ENCODE results near the gene HSPA5. TPM values are rescaled to one million over a fixed set of nuclear protein-coding genes. Genes with fewer than 3 reads are reported as not detected.
A peak's percentile ranks its signal among the peaks of the same experiment; 100 is the strongest.

The HSPA5 gene
- total RNA-seq, 1 experiment from 2014 or later = 438 TPM

- ChIA-PET CTCF (no interaction called here), RAD21 (ENCODE audit: low non-redundant PET in 1 of 2, low total read pairs in 2 of 2, uncharacterized antibody in 2 of 2, unreplicated experiment in 2 of 2) (no interaction called here), POLR2A (interaction anchor here (1.3 to 1.6 kb wide), 3 partner anchors 21 to 103 kb away, joined by 3 to 18 read pairs (median 4); partner anchors contain the start of gene GAPVD1)
- intact Hi-C loops (cut with micrococcal nuclease) = no loop called here
- DNase-seq (ENCODE audit: low read depth, low spot score) (no peak), ATAC-seq (no peak)
- TF ChIP-seq ZNF274 (IDR thresholded peaks at IDR 0.05; ENCODE audit: low read depth, low read length) = no peak
- no peak for TF ChIP-seq CEBPB (IDR thresholded peaks at IDR 0.05; ENCODE audit: low read depth)
- TF ChIP-seq POLR2A (IDR thresholded peaks at IDR 0.05; ENCODE audit: borderline replicate concordance, extremely low read depth, insufficient read depth, insufficient read length) = no peak
- no peak for TF ChIP-seq EGR1 (IDR thresholded peaks at IDR 0.05; ENCODE audit: low read depth)
- TF ChIP-seq, protein P1, sequence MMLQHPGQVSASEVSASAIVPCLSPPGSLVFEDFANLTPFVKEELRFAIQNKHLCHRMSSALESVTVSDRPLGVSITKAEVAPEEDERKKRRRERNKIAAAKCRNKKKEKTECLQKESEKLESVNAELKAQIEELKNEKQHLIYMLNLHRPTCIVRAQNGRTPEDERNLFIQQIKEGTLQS (IDR thresholded peaks at IDR 0.05) = no peak
- no peak for TF ChIP-seq CTCF (IDR thresholded peaks at IDR 0.05 in 2 of 3, conservative IDR thresholded peaks at IDR 0.05 in 1 of 3; ENCODE audit: borderline replicate concordance in 1 of 3, insufficient read depth in 1 of 3, low read depth in 2 of 3, low read length in 2 of 3)
- TF ChIP-seq TCF7L2 (IDR thresholded peaks at IDR 0.05; ENCODE audit: borderline replicate concordance, extremely low read depth, insufficient read depth, insufficient read length) = no peak
- TF ChIP-seq FOSL1 (IDR thresholded peaks at IDR 0.05; ENCODE audit: low read depth) = no peak
- no peak for TF ChIP-seq SP1 (IDR thresholded peaks at IDR 0.05; ENCODE audit: low read depth)
- TF ChIP-seq, protein P2, sequence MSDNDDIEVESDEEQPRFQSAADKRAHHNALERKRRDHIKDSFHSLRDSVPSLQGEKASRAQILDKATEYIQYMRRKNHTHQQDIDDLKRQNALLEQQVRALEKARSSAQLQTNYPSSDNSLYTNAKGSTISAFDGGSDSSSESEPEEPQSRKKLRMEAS (IDR thresholded peaks at IDR 0.05) = no peak
- no peak for TF ChIP-seq EZH2phosphoT487 (IDR thresholded peaks at IDR 0.05; ENCODE audit: borderline replicate concordance)
- TF ChIP-seq EZH2 (IDR thresholded peaks at IDR 0.05) = no peak
- TF ChIP-seq POLR2AphosphoS5 (IDR thresholded peaks at IDR 0.05; ENCODE audit: low read depth, low read length) = no peak; the same call in 1 of the 2 replicates
- no peak for TF ChIP-seq JUND (IDR thresholded peaks at IDR 0.05)
- TF ChIP-seq SIN3A (IDR thresholded peaks at IDR 0.05; ENCODE audit: low read depth) = no peak
- TF ChIP-seq SRF (IDR thresholded peaks at IDR 0.05; ENCODE audit: low read depth) = no peak
- no peak for TF ChIP-seq YY1 (IDR thresholded peaks at IDR 0.05; ENCODE audit: extremely low read depth, insufficient replicate concordance, low read depth, low read length)
- no peak overlapping the region for H2AFZ ChIP-seq (ENCODE audit: low read depth, low read length, poor library complexity, severe bottlenecking)
- peak overlapping the region; percentile 89 for H3K27ac ChIP-seq (ENCODE audit: low read depth, low read length)
- no peaks in the 10 kb centered on the region for H3K9me3 ChIP-seq (ENCODE audit: control insufficient read depth in 1 of 2, insufficient read depth in 1 of 2, low read depth in 1 of 2, low read length in 2 of 2)
- no peaks in the 10 kb centered on the region for H3K27me3 ChIP-seq (ENCODE audit: insufficient read depth, low read length)
- peaks cover 42% of the 10 kb centered on the region for H4K20me1 ChIP-seq (ENCODE audit: insufficient read depth)
- peak overlapping the region; percentile 86 for H3K4me2 ChIP-seq (ENCODE audit: low read length)
- H3K9ac ChIP-seq (ENCODE audit: low read length) = peak overlapping the region; percentile 98
- H3K4me1 ChIP-seq (ENCODE audit: control insufficient read depth in 1 of 2, insufficient read depth in 2 of 2, low read length in 2 of 2) = peaks cover 26 to 35% of the 10 kb centered on the region in 2 experiments
- no peaks in the 10 kb centered on the region for H3K9me2 ChIP-seq (ENCODE audit: insufficient read depth)
- H3K4me3 ChIP-seq (replicated peaks in 1 of 2; ENCODE audit: low read depth in 1 of 2, low read length in 2 of 2) = peak overlapping the region; percentile 97 to 99
- no TSS peak for BruUV-seq (replicated peaks)
- H3K79me2 ChIP-seq (ENCODE audit: insufficient read depth, low read length) = peaks cover 69% of the 10 kb centered on the region
- peaks cover 48 to 52% of the 10 kb centered on the region in 2 experiments for H3K36me3 ChIP-seq (ENCODE audit: control insufficient read depth in 1 of 2, insufficient read depth in 2 of 2, low read length in 2 of 2)
These were observed 1.2 kb downstream of the HSPA5 start for GRCh38 chr9:125239631-125240597.
